ENCODE measurements around the gene U2AF2.
A peak's percentile ranks its signal among the peaks of the same experiment; 100 is the strongest.

U2AF2 gene

GRCh38 chr19:55655648-55656040 lies 809 bp downstream of the U2AF2 start:
- H3K9me3 Mint-ChIP-seq = no peaks in the 10 kb centered on the region

GRCh38 chr19:55656552-55656951 lies 1.7 kb downstream of the U2AF2 start:
- Mint-ChIP-seq H3K4me3 (peak overlapping the region; percentile 91), H3K36me3 (ENCODE audit: low read depth) (peaks cover 47% of the 10 kb centered on the region), H3K27me3 (no peaks in the 10 kb centered on the region), H3K9me3 (no peaks in the 10 kb centered on the region), H3K27ac (peak overlapping the region; percentile 99), H3K4me1 (ENCODE audit: low read depth) (peaks cover 48% of the 10 kb centered on the region)

More at GRCh38 chr19:55655648-55656040, 809 bp downstream of the U2AF2 start:
- H3K4me1 Mint-ChIP-seq (ENCODE audit: low read depth) = peaks cover 52% of the 10 kb centered on the region
- H3K27ac Mint-ChIP-seq = peak overlapping the region; percentile 99
- peaks cover 43% of the 10 kb centered on the region for H3K36me3 Mint-ChIP-seq (ENCODE audit: low read depth)
- no peaks in the 10 kb centered on the region for H3K27me3 Mint-ChIP-seq
- peak overlapping the region; percentile 91 for H3K4me3 Mint-ChIP-seq

GRCh38 chr19:55656988-55657747 lies 2.3 kb downstream of the U2AF2 start:
- H3K4me3 Mint-ChIP-seq = peak overlapping the region; percentile 91
- H3K27ac Mint-ChIP-seq = peak overlapping the region; percentile 99
- H3K9me3 Mint-ChIP-seq = no peaks in the 10 kb centered on the region
- peaks cover 53% of the 10 kb centered on the region for H3K36me3 Mint-ChIP-seq (ENCODE audit: low read depth)
- H3K4me1 Mint-ChIP-seq (ENCODE audit: low read depth) = peaks cover 47% of the 10 kb centered on the region
- H3K27me3 Mint-ChIP-seq = no peaks in the 10 kb centered on the region

- Mint-ChIP-seq H3K27ac (peak overlapping the region; percentile 99), H3K4me3 (peak overlapping the region; percentile 91), H3K36me3 (ENCODE audit: low read depth) (peaks cover 68% of the 10 kb centered on the region), H3K9me3 (no peaks in the 10 kb centered on the region), H3K4me1 (ENCODE audit: low read depth) (peaks cover 60% of the 10 kb centered on the region), H3K27me3 (no peaks in the 10 kb centered on the region)
These were observed 4.1 kb downstream of the U2AF2 start for GRCh38 chr19:55658846-55659459.

GRCh38 chr19:55659822-55660221 lies 5.0 kb downstream of the U2AF2 start:
- no peaks in the 10 kb centered on the region for H3K9me3 Mint-ChIP-seq
- peak overlapping the region; percentile 56 for H3K4me3 Mint-ChIP-seq
- no peaks in the 10 kb centered on the region for H3K27me3 Mint-ChIP-seq
- H3K4me1 Mint-ChIP-seq (ENCODE audit: low read depth) = peaks cover 57% of the 10 kb centered on the region
- H3K36me3 Mint-ChIP-seq (ENCODE audit: low read depth) = peaks cover 77% of the 10 kb centered on the region
- H3K27ac Mint-ChIP-seq = peak overlapping the region; percentile 99

- no peak overlapping the region for H3K4me3 Mint-ChIP-seq
- peaks cover 57% of the 10 kb centered on the region for H3K4me1 Mint-ChIP-seq (ENCODE audit: low read depth)
- H3K9me3 Mint-ChIP-seq = no peaks in the 10 kb centered on the region
- no peaks in the 10 kb centered on the region for H3K27me3 Mint-ChIP-seq
- peak overlapping the region; percentile 55 for H3K27ac Mint-ChIP-seq
- peaks cover 78% of the 10 kb centered on the region for H3K36me3 Mint-ChIP-seq (ENCODE audit: low read depth)
These were observed 5.6 kb downstream of the U2AF2 start for GRCh38 chr19:55660404-55660803.

GRCh38 chr19:55660991-55661390 lies 6.2 kb downstream of the U2AF2 start:
- peaks cover 76% of the 10 kb centered on the region for H3K36me3 Mint-ChIP-seq (ENCODE audit: low read depth)
- H3K27ac Mint-ChIP-seq = no peak overlapping the region
- H3K4me1 Mint-ChIP-seq (ENCODE audit: low read depth) = peaks cover 54% of the 10 kb centered on the region
- H3K4me3 Mint-ChIP-seq = no peak overlapping the region
- H3K9me3 Mint-ChIP-seq = no peaks in the 10 kb centered on the region
- no peaks in the 10 kb centered on the region for H3K27me3 Mint-ChIP-seq

GRCh38 chr19:55661826-55662225 lies 7.0 kb downstream of the U2AF2 start:
- no peak overlapping the region for H3K4me3 Mint-ChIP-seq
- peaks cover 74% of the 10 kb centered on the region for H3K36me3 Mint-ChIP-seq (ENCODE audit: low read depth)
- H3K27me3 Mint-ChIP-seq = no peaks in the 10 kb centered on the region
- no peaks in the 10 kb centered on the region for H3K9me3 Mint-ChIP-seq
- H3K4me1 Mint-ChIP-seq (ENCODE audit: low read depth) = peaks cover 49% of the 10 kb centered on the region
- peak overlapping the region; percentile 50 for H3K27ac Mint-ChIP-seq

- Mint-ChIP-seq H3K27ac (no peak overlapping the region), H3K4me3 (no peak overlapping the region)
These were observed 9.2 kb downstream of the U2AF2 start for GRCh38 chr19:55663846-55664536.

GRCh38 chr19:55666343-55667005 lies 11.6 kb downstream of the U2AF2 start:
- Mint-ChIP-seq H3K4me1 (ENCODE audit: low read depth) (peaks cover 50% of the 10 kb centered on the region), H3K4me3 (no peak overlapping the region), H3K36me3 (ENCODE audit: low read depth) (peaks cover 71% of the 10 kb centered on the region), H3K27ac (no peak overlapping the region), H3K27me3 (no peaks in the 10 kb centered on the region), H3K9me3 (no peaks in the 10 kb centered on the region)

More at GRCh38 chr19:55663846-55664536, 9.2 kb downstream of the U2AF2 start:
- Mint-ChIP-seq H3K4me1 (ENCODE audit: low read depth) (peaks cover 42% of the 10 kb centered on the region), H3K9me3 (no peaks in the 10 kb centered on the region), H3K27me3 (no peaks in the 10 kb centered on the region), H3K36me3 (ENCODE audit: low read depth) (peaks cover 71% of the 10 kb centered on the region)

- Mint-ChIP-seq H3K27me3 (no peaks in the 10 kb centered on the region), H3K4me1 (ENCODE audit: low read depth) (peaks cover 48% of the 10 kb centered on the region), H3K9me3 (no peaks in the 10 kb centered on the region), H3K27ac (no peak overlapping the region), H3K36me3 (ENCODE audit: low read depth) (peaks cover 66% of the 10 kb centered on the region), H3K4me3 (no peak overlapping the region)
These were observed 12.2 kb downstream of the U2AF2 start for GRCh38 chr19:55667006-55667381.

GRCh38 chr19:55667511-55667910 lies 12.7 kb downstream of the U2AF2 start:
- H3K36me3 Mint-ChIP-seq (ENCODE audit: low read depth) = peaks cover 68% of the 10 kb centered on the region
- no peaks in the 10 kb centered on the region for H3K9me3 Mint-ChIP-seq
- H3K27me3 Mint-ChIP-seq = no peaks in the 10 kb centered on the region
- H3K27ac Mint-ChIP-seq = no peak overlapping the region
- peaks cover 49% of the 10 kb centered on the region for H3K4me1 Mint-ChIP-seq (ENCODE audit: low read depth)
- no peak overlapping the region for H3K4me3 Mint-ChIP-seq

- no peaks in the 10 kb centered on the region for H3K9me3 Mint-ChIP-seq
- H3K27me3 Mint-ChIP-seq = no peaks in the 10 kb centered on the region
- H3K4me3 Mint-ChIP-seq = no peak overlapping the region
- peaks cover 64% of the 10 kb centered on the region for H3K36me3 Mint-ChIP-seq (ENCODE audit: low read depth)
- peaks cover 45% of the 10 kb centered on the region for H3K4me1 Mint-ChIP-seq (ENCODE audit: low read depth)
- no peak overlapping the region for H3K27ac Mint-ChIP-seq
These were observed 13.1 kb downstream of the U2AF2 start for GRCh38 chr19:55667958-55668357.

- Mint-ChIP-seq H3K27ac (no peak overlapping the region), H3K36me3 (ENCODE audit: low read depth) (peaks cover 63% of the 10 kb centered on the region), H3K27me3 (no peaks in the 10 kb centered on the region), H3K9me3 (no peaks in the 10 kb centered on the region), H3K4me3 (no peak overlapping the region), H3K4me1 (ENCODE audit: low read depth) (peaks cover 43% of the 10 kb centered on the region)
These were observed 13.9 kb downstream of the U2AF2 start for GRCh38 chr19:55668603-55669348.
